ENCODE measurements around the gene PFKFB1. TPM values are rescaled to one million over a fixed set of nuclear protein-coding genes. Genes with fewer than 3 reads are reported as not detected.

PFKFB1 gene
- total and polyA plus RNA-seq, 9 of the 15 experiments (the other 6 are each of a cell fraction or from before 2014, with no cell fraction given) = 0.07 to 0.24 (median 0.15) TPM; not detected in 2

GRCh38 chrX:54977387-54977786 lies 16.6 kb downstream of the PFKFB1 start (continued):
- TF ChIP-seq TSHZ1 (CRISPR knock-in tag; IDR thresholded peaks at IDR 0.05) = no peak

- FAIRE-seq = no peak
- TF ChIP-seq VEZF1 (CRISPR knock-in tag; IDR thresholded peaks at IDR 0.05) (no peak), ZC3H4 (CRISPR knock-in tag; IDR thresholded peaks at IDR 0.05; ENCODE audit: borderline replicate concordance) (no peak), ZNF431 (CRISPR knock-in tag; IDR thresholded peaks at IDR 0.05) (no peak), CHCHD3 (CRISPR knock-in tag; IDR thresholded peaks at IDR 0.05) (no peak), TFE3 (CRISPR knock-in tag; IDR thresholded peaks at IDR 0.05) (no peak), RBM22 (IDR thresholded peaks at IDR 0.05; ENCODE audit: low read depth, low read length, poor library complexity, severe bottlenecking) (no peak)
These were observed 29.1 kb downstream of the PFKFB1 start for GRCh38 chrX:54964766-54965497.

More at GRCh38 chrX:54964766-54965497, 29.1 kb downstream of the PFKFB1 start:
- Histone ChIP-seq H3K9me3 (replicated peaks; ENCODE audit: control insufficient read depth, insufficient read depth, low read depth, low read length) (no peaks in the 10 kb centered on the region), H3K9me1 (ENCODE audit: control insufficient read depth, insufficient read depth, low read length) (no peaks in the 10 kb centered on the region), H3K4me1 (replicated peaks in 1 of 2; ENCODE audit: control insufficient read depth in 2 of 2, insufficient read depth in 2 of 2, low read length in 2 of 2) (no peaks in the 10 kb centered on the region), H3K4me2 (ENCODE audit: insufficient read depth, low read length) (no peak overlapping the region), H3K79me2 (ENCODE audit: control insufficient read depth, insufficient read depth, low read length) (no peaks in the 10 kb centered on the region), H3K9ac (ENCODE audit: insufficient read depth in 1 of 2, low read depth in 2 of 2, low read length in 2 of 2) (no peak overlapping the region), H2AFZ (ENCODE audit: low read depth, low read length) (no peak overlapping the region), H4K20me1 (replicated peaks; ENCODE audit: control insufficient read depth, insufficient read depth, low read length) (no peaks in the 10 kb centered on the region), H3K4me3 (no peak overlapping the region), H3K27me3 (ENCODE audit: control insufficient read depth in 2 of 2, insufficient read depth in 2 of 2, low read length in 2 of 2) (no peaks in the 10 kb centered on the region), H3K36me3 (ENCODE audit: control insufficient read depth, insufficient read depth, low read length) (no peaks in the 10 kb centered on the region), H3K27ac (ENCODE audit: extremely low read depth, low read depth, low read length) (no peak overlapping the region)
- no peak for DNase-seq (ENCODE audit: extremely low read depth in 1 of 4, low spot score in 3 of 4)
- ChIA-PET CTCF (ENCODE audit: low intra/inter-chr PET ratio) (no interaction called here), POLR2A (no interaction called here)
- in situ Hi-C loops (cut with MboI) = no loop called here
- no TSS peak for BruUV-seq (replicated peaks)
- intact Hi-C loops (cut with micrococcal nuclease) = no loop called here
- ATAC-seq = no peak
- 8% methylated on average over 3 of the region's 4 CpGs for WGBS (ENCODE audit: insufficient coverage, low coverage, missing lambda C conversion rate)

All from K562 (cell line).